ENCODE results near the gene MED16. TPM values are rescaled to one million over a fixed set of nuclear protein-coding genes. Genes with fewer than 3 reads are reported as not detected.
A peak's percentile ranks its signal among the peaks of the same experiment; 100 is the strongest.

The MED16 gene
- total and polyA plus RNA-seq, 2 of the 13 experiments (the other 11 are each of a cell fraction or from before 2014, with no cell fraction given): 13.3 to 14.8 TPM

DNA sequence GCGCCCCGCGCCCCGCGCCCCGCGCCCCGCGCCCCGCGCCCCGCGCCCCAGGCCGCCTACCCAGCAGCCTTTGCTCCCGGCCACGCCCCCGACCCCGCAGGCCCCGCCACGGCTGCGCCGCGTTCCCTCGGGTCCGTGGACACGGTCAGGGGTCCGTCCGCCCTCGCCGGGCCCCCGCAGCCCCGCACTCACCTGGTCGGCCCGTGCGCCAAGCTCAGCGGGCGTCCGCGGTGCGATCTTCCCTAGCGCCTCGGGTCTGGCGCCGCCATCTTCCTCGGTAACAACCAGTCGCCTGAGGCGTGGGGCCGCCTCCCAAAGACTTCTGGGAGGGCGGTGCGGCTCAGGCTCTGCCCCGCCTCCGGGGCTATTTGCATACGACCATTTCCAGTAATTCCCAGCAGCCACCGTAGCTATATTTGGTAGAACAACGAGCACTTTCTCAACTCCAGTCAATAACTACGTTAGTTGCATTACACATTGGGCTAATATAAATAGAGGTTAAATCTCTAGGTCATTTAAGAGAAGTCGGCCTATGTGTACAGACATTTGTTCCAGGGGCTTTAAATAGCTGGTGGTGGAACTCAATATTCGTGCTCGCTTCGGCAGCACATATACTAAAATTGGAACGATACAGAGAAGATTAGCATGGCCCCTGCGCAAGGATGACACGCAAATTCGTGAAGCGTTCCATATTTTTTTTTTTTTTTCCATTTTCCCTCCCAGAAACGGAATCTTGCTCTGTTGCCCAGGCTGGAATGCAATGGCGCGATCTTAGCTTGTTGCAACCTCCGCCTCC lies at the start of gene MED16, which contains the start of gene RNU6-9 (continued):
- TF ChIP-seq DNMT3B (CRISPR knock-in tag; conservative IDR thresholded peaks at IDR 0.05) (0 out of 2 replicates have a peak, but pooled peaks have one; percentile 31), ZNF331 (CRISPR knock-in tag; IDR thresholded peaks at IDR 0.05) (no peak), ZNF136 (CRISPR knock-in tag; IDR thresholded peaks at IDR 0.05; ENCODE audit: low read depth) (0 out of 2 replicates have a peak, but pooled peaks have one; percentile 28), NFIC (IDR thresholded peaks at IDR 0.05; ENCODE audit: low read length) (no peak), ZNF737 (CRISPR knock-in tag; IDR thresholded peaks at IDR 0.05; ENCODE audit: borderline replicate concordance) (no peak), ZMYM3 (CRISPR knock-in tag; IDR thresholded peaks at IDR 0.05) (0 out of 2 replicates have a peak, but pooled peaks have one; percentile 24), ZNF282 (IDR thresholded peaks at IDR 0.05; ENCODE audit: partially characterized antibody) (no peak), ZNF790 (CRISPR knock-in tag; IDR thresholded peaks at IDR 0.05; ENCODE audit: borderline replicate concordance) (peak; percentile 78; the same call in 1 of the 2 replicates), ZNF264 (CRISPR knock-in tag; IDR thresholded peaks at IDR 0.05) (peak; percentile 84; the same call in 1 of the 2 replicates), ZNF883 (CRISPR knock-in tag; IDR thresholded peaks at IDR 0.05; ENCODE audit: not compliant biosample characterization) (no peak), RBM39 (IDR thresholded peaks at IDR 0.05; ENCODE audit: low read depth, low read length, poor library complexity, severe bottlenecking) (peak; percentile 50), NR2F6 (IDR thresholded peaks at IDR 0.05) (peak; percentile 34; the same call in 1 of the 2 replicates), NR2F6 (CRISPR knock-in tag; IDR thresholded peaks at IDR 0.05) (no peak), ZNF761 (CRISPR knock-in tag; conservative IDR thresholded peaks at IDR 0.05) (no peak), NPAS2 (CRISPR knock-in tag; IDR thresholded peaks at IDR 0.05; ENCODE audit: borderline replicate concordance) (no peak), ZNF569 (CRISPR knock-in tag; IDR thresholded peaks at IDR 0.05; ENCODE audit: borderline replicate concordance) (peak; percentile 72; the same call in 1 of the 2 replicates), MAFK (conservative IDR thresholded peaks at IDR 0.05 in 1 of 2, IDR thresholded peaks at IDR 0.05 in 1 of 2; ENCODE audit: low read length in 2 of 2) (no peak), HNRNPH1 (optimal IDR thresholded peaks at IDR 0.05; ENCODE audit: low read depth, low read length) (no peak), ZSCAN22 (CRISPR knock-in tag; IDR thresholded peaks at IDR 0.05) (no peak), REPIN1 (CRISPR knock-in tag; IDR thresholded peaks at IDR 0.05; ENCODE audit: borderline replicate concordance, low read depth) (0 out of 2 replicates have a peak, but pooled peaks have one; percentile 30), ZNF501 (CRISPR knock-in tag; IDR thresholded peaks at IDR 0.05) (peak; percentile 65; the same call in 1 of the 2 replicates), PCBP1 (IDR thresholded peaks at IDR 0.05; ENCODE audit: borderline replicate concordance, low read depth, low read length) (no peak)
- TF ChIP-seq, protein P1, sequence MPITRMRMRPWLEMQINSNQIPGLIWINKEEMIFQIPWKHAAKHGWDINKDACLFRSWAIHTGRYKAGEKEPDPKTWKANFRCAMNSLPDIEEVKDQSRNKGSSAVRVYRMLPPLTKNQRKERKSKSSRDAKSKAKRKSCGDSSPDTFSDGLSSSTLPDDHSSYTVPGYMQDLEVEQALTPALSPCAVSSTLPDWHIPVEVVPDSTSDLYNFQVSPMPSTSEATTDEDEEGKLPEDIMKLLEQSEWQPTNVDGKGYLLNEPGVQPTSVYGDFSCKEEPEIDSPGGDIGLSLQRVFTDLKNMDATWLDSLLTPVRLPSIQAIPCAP (CRISPR knock-in tag; IDR thresholded peaks at IDR 0.05; ENCODE audit: low read depth): no peak
- TF ChIP-seq, protein P2, sequence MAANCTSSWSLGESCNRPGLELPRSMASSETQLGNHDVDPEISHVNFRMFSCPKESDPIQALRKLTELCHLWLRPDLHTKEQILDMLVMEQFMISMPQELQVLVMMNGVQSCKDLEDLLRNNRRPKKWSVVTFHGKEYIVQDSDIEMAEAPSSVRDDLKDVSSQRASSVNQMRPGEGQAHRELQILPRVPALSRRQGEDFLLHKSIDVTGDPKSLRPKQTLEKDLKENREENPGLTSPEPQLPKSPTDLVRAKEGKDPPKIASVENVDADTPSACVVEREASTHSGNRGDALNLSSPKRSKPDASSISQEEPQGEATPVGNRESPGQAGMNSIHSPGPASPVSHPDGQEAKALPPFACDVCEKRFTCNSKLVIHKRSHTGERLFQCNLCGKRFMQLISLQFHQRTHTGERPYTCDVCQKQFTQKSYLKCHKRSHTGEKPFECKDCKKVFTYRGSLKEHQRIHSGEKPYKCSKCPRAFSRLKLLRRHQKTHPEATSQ (CRISPR knock-in tag; IDR thresholded peaks at IDR 0.05; ENCODE audit: borderline replicate concordance): no peak
- TF ChIP-seq, protein P3, sequence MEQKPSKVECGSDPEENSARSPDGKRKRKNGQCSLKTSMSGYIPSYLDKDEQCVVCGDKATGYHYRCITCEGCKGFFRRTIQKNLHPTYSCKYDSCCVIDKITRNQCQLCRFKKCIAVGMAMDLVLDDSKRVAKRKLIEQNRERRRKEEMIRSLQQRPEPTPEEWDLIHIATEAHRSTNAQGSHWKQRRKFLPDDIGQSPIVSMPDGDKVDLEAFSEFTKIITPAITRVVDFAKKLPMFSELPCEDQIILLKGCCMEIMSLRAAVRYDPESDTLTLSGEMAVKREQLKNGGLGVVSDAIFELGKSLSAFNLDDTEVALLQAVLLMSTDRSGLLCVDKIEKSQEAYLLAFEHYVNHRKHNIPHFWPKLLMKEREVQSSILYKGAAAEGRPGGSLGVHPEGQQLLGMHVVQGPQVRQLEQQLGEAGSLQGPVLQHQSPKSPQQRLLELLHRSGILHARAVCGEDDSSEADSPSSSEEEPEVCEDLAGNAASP (CRISPR knock-in tag; IDR thresholded peaks at IDR 0.05; ENCODE audit: borderline replicate concordance): no peak
- TF ChIP-seq, protein P4, sequence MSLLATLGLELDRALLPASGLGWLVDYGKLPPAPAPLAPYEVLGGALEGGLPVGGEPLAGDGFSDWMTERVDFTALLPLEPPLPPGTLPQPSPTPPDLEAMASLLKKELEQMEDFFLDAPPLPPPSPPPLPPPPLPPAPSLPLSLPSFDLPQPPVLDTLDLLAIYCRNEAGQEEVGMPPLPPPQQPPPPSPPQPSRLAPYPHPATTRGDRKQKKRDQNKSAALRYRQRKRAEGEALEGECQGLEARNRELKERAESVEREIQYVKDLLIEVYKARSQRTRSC (CRISPR knock-in tag; IDR thresholded peaks at IDR 0.05; ENCODE audit: low read depth): no peak
